H1 (cell line): ENCODE results near the gene GPR176. TPM values are rescaled to one million over a fixed set of nuclear protein-coding genes. Genes with fewer than 3 reads are reported as not detected.

ENCODE experiments used
- CTCF ChIA-PET: fragments of 300-600 bp; sonication (Branson Sonifier 250); formaldehyde crosslinking; loops from one replicate; lab custom pipeline; 2021; ENCODE audit not compliant: partially characterized antibody; lab: Charles Lee
- POLR2A ChIA-PET: fragments of 300-600 bp; sonication (Branson Sonifier 250); formaldehyde crosslinking; loops from one replicate; lab custom pipeline; 2021; ENCODE audit warnings: inconsistent platforms; ENCODE audit not compliant: partially characterized antibody; lab: Charles Lee
- DNase-seq, 2 experiments: peaks; one replicate each; pipeline versions ENCODE4 v3.0.0 to v3.0.0-alpha.2; 2010 to 2022; ENCODE audit warnings: low spot score in 2 of 2, low read depth in 1 of 2, mixed read lengths in 1 of 2
- FAIRE-seq: peaks from 2 replicates; lab custom pipeline; 2011; peaks lifted over from hg19 to GRCh38; lab: Jason Lieb, UNC
- H2AFZ ChIP-seq: 2 replicates; pipeline ENCODE4 v1.8.1; 2012; ENCODE audit warnings: low read length, inconsistent platforms
- H2AK5ac ChIP-seq: 2 replicates; pipeline ENCODE4 v1.6.1; 2013; ENCODE audit warnings: low read depth, low read length
- H2BK120ac ChIP-seq: replicated peaks from 2 replicates; pipeline ENCODE3; 2013; ENCODE audit warnings: low read depth, low read length, inconsistent platforms
- H2BK12ac ChIP-seq: 2 replicates; pipeline ENCODE4 v1.6.1; 2013; ENCODE audit warnings: low read depth, low read length
- H2BK15ac ChIP-seq: 2 replicates; pipeline ENCODE4 v1.6.1; 2013; ENCODE audit warnings: low read length
- H2BK20ac ChIP-seq: 2 replicates; pipeline ENCODE4 v1.6.1; 2013; ENCODE audit warnings: low read length
- H2BK5ac ChIP-seq: 2 replicates; pipeline ENCODE4 v1.6.1; 2013; ENCODE audit warnings: low read depth, low read length
- H3K14ac ChIP-seq: 2 replicates; pipeline ENCODE4 v1.6.1; 2013; ENCODE audit warnings: inconsistent platforms; ENCODE audit not compliant: insufficient read length
- H3K18ac ChIP-seq: 2 replicates; pipeline ENCODE4 v1.6.1; 2013; ENCODE audit warnings: low read length; ENCODE audit errors: extremely low read depth
- H3K23ac ChIP-seq: 2 replicates; pipeline ENCODE4 v1.6.1; 2013; ENCODE audit warnings: inconsistent platforms; ENCODE audit not compliant: insufficient read length
- H3K23me2 ChIP-seq: 2 replicates; pipeline ENCODE4 v1.6.1; 2013; ENCODE audit warnings: low read depth, low read length
- H3K27ac ChIP-seq: 2 replicates; pipeline ENCODE4 v1.6.1; 2011; ENCODE audit warnings: low read depth, low read length, inconsistent platforms
- H3K27me3 ChIP-seq, 4 experiments: replicated peaks in 1 of 4; 1 replicate in 1 of 4; 2 replicates in 3 of 4; pipeline versions ENCODE4 v1.6.1 to v1.8.1; 2011 to 2013; ENCODE audit warnings: low read length in 3 of 4, mild to moderate bottlenecking in 3 of 4, inconsistent platforms in 2 of 4, mixed read lengths in 2 of 4, moderate library complexity in 1 of 4; ENCODE audit not compliant: control insufficient read depth in 3 of 4, insufficient read depth in 3 of 4; ENCODE audit errors: extremely low read depth in 1 of 4
- H3K36me3 ChIP-seq, 4 experiments: 2 replicates each; pipeline versions ENCODE4 v1.6.1 to v1.8.1; 2011 to 2013; ENCODE audit warnings: mild to moderate bottlenecking in 4 of 4, low read length in 3 of 4, moderate library complexity in 2 of 4, control low read depth in 1 of 4, inconsistent platforms in 1 of 4; ENCODE audit not compliant: insufficient read depth in 4 of 4, control insufficient read depth in 2 of 4
- H3K4ac ChIP-seq: replicated peaks from 2 replicates; pipeline ENCODE3; 2013; ENCODE audit warnings: low read length, low read depth, mixed read lengths, inconsistent platforms; ENCODE audit not compliant: insufficient read length
- H3K4me1 ChIP-seq, 4 experiments: replicated peaks in 1 of 4; 1 replicate in 1 of 4; 2 replicates in 3 of 4; pipeline versions ENCODE4 v1.6.1 to v1.8.1; 2011 to 2013; ENCODE audit warnings: low read length in 3 of 4, inconsistent platforms in 2 of 4, mixed read lengths in 1 of 4; ENCODE audit not compliant: insufficient read depth in 4 of 4, control insufficient read depth in 3 of 4
- H3K4me2 ChIP-seq, 2 experiments: 2 replicates each; pipeline versions ENCODE4 v1.6.1 to v1.8.1; 2011 to 2013; ENCODE audit warnings: low read depth in 2 of 2, low read length in 2 of 2, control low read depth in 1 of 2, inconsistent platforms in 1 of 2, mild to moderate bottlenecking in 1 of 2; ENCODE audit not compliant: insufficient read depth in 1 of 2
- H3K4me3 ChIP-seq, 4 experiments: fragments of 200-600, 300-600 bp in 1 of 4; sonication (generic), shearing (Covaris generic), sonication (Bioruptor Twin) in 1 of 4; 2 replicates each; pipeline versions ENCODE4 v1.5.1 to v1.8.1; 2011 to 2016; ENCODE audit warnings: low read length in 4 of 4, low read depth in 3 of 4, control low read depth in 2 of 4, inconsistent platforms in 2 of 4, mild to moderate bottlenecking in 2 of 4, mixed read lengths in 1 of 4, moderate library complexity in 1 of 4; ENCODE audit not compliant: insufficient read depth in 2 of 4; ENCODE audit errors: extremely low read depth in 1 of 4
- H3K56ac ChIP-seq: replicated peaks from 2 replicates; pipeline ENCODE3; 2013; ENCODE audit warnings: low read depth, mild to moderate bottlenecking, mixed read lengths, low read length, inconsistent platforms; ENCODE audit not compliant: insufficient read length
- H3K79me1 ChIP-seq: 2 replicates; pipeline ENCODE4 v1.6.1; 2013; ENCODE audit warnings: low read depth, low read length, control low read depth
- H3K79me2 ChIP-seq, 2 experiments: 2 replicates each; pipeline versions ENCODE4 v1.6.1 to v1.8.1; 2012 to 2013; ENCODE audit warnings: low read length in 2 of 2, mild to moderate bottlenecking in 2 of 2, inconsistent platforms in 1 of 2; ENCODE audit not compliant: insufficient read depth in 2 of 2, control insufficient read depth in 1 of 2
- H3K9ac ChIP-seq, 4 experiments: replicated peaks in 1 of 4; 1 replicate in 1 of 4; 2 replicates in 3 of 4; pipeline versions ENCODE4 v1.6.1 to v1.8.1; 2011 to 2013; ENCODE audit warnings: low read depth in 3 of 4, low read length in 3 of 4, control low read depth in 2 of 4, mild to moderate bottlenecking in 2 of 4, moderate library complexity in 2 of 4, inconsistent platforms in 1 of 4; ENCODE audit errors: extremely low read depth in 1 of 4
- H3K9me3 ChIP-seq, 2 experiments: 2 replicates each; pipeline versions ENCODE4 v1.6.1 to v1.8.1; 2012 to 2013; ENCODE audit warnings: mild to moderate bottlenecking in 2 of 2, moderate library complexity in 2 of 2, control low read depth in 1 of 2, inconsistent platforms in 1 of 2, low read depth in 1 of 2, low read length in 1 of 2, mixed read lengths in 1 of 2; ENCODE audit not compliant: insufficient read depth in 2 of 2
- H4K20me1 ChIP-seq, 2 experiments: replicated peaks in 1 of 2; 2 replicates each; pipeline versions ENCODE3 to v1.8.1; 2011 to 2013; ENCODE audit warnings: inconsistent platforms in 2 of 2, low read length in 2 of 2, mild to moderate bottlenecking in 1 of 2; ENCODE audit not compliant: insufficient read depth in 2 of 2, control insufficient read depth in 1 of 2
- H4K5ac ChIP-seq: 2 replicates; pipeline ENCODE4 v1.6.1; 2013; ENCODE audit warnings: low read length, low read depth, mixed read lengths, inconsistent platforms; ENCODE audit not compliant: insufficient read length
- H4K8ac ChIP-seq: 2 replicates; pipeline ENCODE4 v1.8.0; 2013; ENCODE audit warnings: mild to moderate bottlenecking, moderate library complexity, low read length, inconsistent platforms; ENCODE audit not compliant: insufficient read depth; ENCODE audit errors: extremely low read depth
- H4K91ac ChIP-seq: replicated peaks from 2 replicates; pipeline ENCODE3; 2013; ENCODE audit warnings: low read length, mixed read lengths, inconsistent platforms; ENCODE audit not compliant: insufficient read length
- EP300 ChIP-seq, 2 experiments: IDR thresholded peaks; 1 replicate in 1 of 2; 2 replicates in 1 of 2; pipeline ENCODE4 v1.6.1; 2011 to 2012; ENCODE audit warnings: low read depth in 2 of 2, low read length in 2 of 2, mild to moderate bottlenecking in 2 of 2, borderline replicate concordance in 1 of 2, inconsistent platforms in 1 of 2, moderate library complexity in 1 of 2
- EZH2 ChIP-seq: fragments of 200-600 bp; sonication (generic); IDR thresholded peaks from 2 replicates; pipeline ENCODE4 v1.7.1; 2012; ENCODE audit warnings: low read depth, mild to moderate bottlenecking, moderate library complexity, low read length, inconsistent platforms; ENCODE audit not compliant: severe bottlenecking
- HDAC6 ChIP-seq: IDR thresholded peaks from one replicate; pipeline ENCODE4 v1.7.1; 2012; ENCODE audit warnings: low read depth, mild to moderate bottlenecking, inconsistent platforms, low read length, moderate library complexity
- NANOG ChIP-seq: IDR thresholded peaks from 2 replicates; pipeline ENCODE4 v1.6.1; 2011; ENCODE audit warnings: low read length, low read depth, mild to moderate bottlenecking, inconsistent platforms; ENCODE audit not compliant: insufficient read depth, poor library complexity, severe bottlenecking
- PHF8 ChIP-seq: fragments of 200-600 bp; sonication (generic); conservative IDR thresholded peaks from 2 replicates; pipeline ENCODE4 v1.7.1; 2012; ENCODE audit warnings: low read depth, mild to moderate bottlenecking, inconsistent platforms, low read length, moderate library complexity
- POU5F1 ChIP-seq: IDR thresholded peaks from 2 replicates; pipeline ENCODE4 v1.6.1; 2011; ENCODE audit warnings: low read depth, mild to moderate bottlenecking, low read length, moderate library complexity
- RAD21 ChIP-seq, 2 experiments: IDR thresholded peaks in 1 of 2; conservative IDR thresholded peaks in 1 of 2; 2 replicates each; pipeline ENCODE4 v1.6.1; 2011; ENCODE audit warnings: low read depth in 2 of 2, low read length in 2 of 2, improper control_type of control experiment in 1 of 2, inconsistent platforms in 1 of 2, mild to moderate bottlenecking in 1 of 2, moderate library complexity in 1 of 2
- RFX5 ChIP-seq: IDR thresholded peaks from 2 replicates; pipeline ENCODE4 v1.6.1; 2011; ENCODE audit warnings: low read depth, low read length, improper control_type of control experiment, borderline replicate concordance
- RXRA ChIP-seq: IDR thresholded peaks from 2 replicates; pipeline ENCODE4 v1.6.1; 2011; ENCODE audit warnings: low read depth, mild to moderate bottlenecking, low read length, moderate library complexity; ENCODE audit not compliant: insufficient read depth
- WGBS, 2 experiments: shearing (Covaris generic) in 1 of 2; methylation state at CpG; one replicate each; pipeline versions ENCODE4 v1.1.6 to v1.1.7; 2013 to 2015; ENCODE audit warnings: low lambda C conversion rate in 2 of 2, mixed read lengths in 2 of 2, inconsistent platforms in 1 of 2, low coverage in 1 of 2, missing lambda C conversion rate in 1 of 2; ENCODE audit not compliant: insufficient replicate concordance in 2 of 2, insufficient coverage in 1 of 2, insufficient read length in 1 of 2; ENCODE audit errors: extremely low coverage in 1 of 2, missing lambda C conversion rate in 1 of 2; 5-methylcytosine and 5-hydroxymethylcytosine counted together
- polyA plus RNA-seq, 7 experiments: library from polyadenylated mRNA; depleted of rRNA in 3 of 7; stranded (reverse) in 5 of 7; unstranded in 2 of 7; fragments of >200 nt in 5 of 7; fragments of 200-250 nt in 2 of 7; gene quantifications; 1 replicate in 5 of 7; 2 replicates in 1 of 7; 4 replicates in 1 of 7; pipeline versions ENCODE4 v1.2.1 to v1.2.3, GENCODE V29; 2011 to 2013; ENCODE audit warnings: missing spikeins in 2 of 7, mixed read lengths in 2 of 7
- total RNA-seq: library from RNA; stranded (reverse); fragmentation: NEBNext Ultra II Directional; extraction: Animal tissue kit (Norgen Biotek cat#: 25700); gene quantifications from 2 replicates; pipeline ENCODE4 v1.2.1, GENCODE V29; 2021
- TF ChIP-seq, protein P1 (sequence below): IDR thresholded peaks from 2 replicates; pipeline ENCODE4 v1.6.1; 2011; ENCODE audit warnings: low read depth, mild to moderate bottlenecking, low read length; ENCODE audit not compliant: insufficient read depth

GPR176 gene
- total and polyA plus RNA-seq, 2 of the 8 experiments (the other 6 are each of a cell fraction or from before 2014, with no cell fraction given): 190 to 281 TPM

DNA sequence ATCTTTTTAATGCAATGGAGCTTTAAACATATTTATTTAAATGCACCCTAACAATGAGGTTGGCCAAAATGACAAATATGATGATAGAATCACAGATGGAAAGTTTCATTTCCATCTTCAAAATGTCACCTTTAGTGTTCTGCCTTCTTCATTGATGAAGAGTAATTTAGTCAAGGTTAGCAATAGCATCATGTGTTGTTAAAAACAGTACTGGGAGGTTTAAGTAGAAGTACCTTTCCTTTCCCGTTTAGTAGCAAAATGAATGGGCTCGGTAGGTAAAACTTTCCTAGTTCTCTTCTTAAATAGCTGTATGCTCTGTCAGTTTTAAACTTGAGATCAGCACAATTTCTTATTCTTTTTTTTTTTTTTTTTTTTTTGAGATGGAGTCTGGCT, 48.9 kb upstream of the GPR176 start:
- no peaks in the 10 kb centered on the region for H3K4me1 ChIP-seq
- peaks cover 2 to 3% of the 10 kb centered on the region in 2 experiments for H4K20me1 ChIP-seq
- no peak overlapping the region for H3K27ac ChIP-seq
- H2BK5ac ChIP-seq: no peak overlapping the region
- no peak overlapping the region for H4K5ac ChIP-seq
- no peak for FAIRE-seq
- no peak overlapping the region for H3K9ac ChIP-seq
- H3K79me1 ChIP-seq: no peaks in the 10 kb centered on the region
- no peak overlapping the region for H3K23ac ChIP-seq
- no peaks in the 10 kb centered on the region for H3K23me2 ChIP-seq
- no peaks in the 10 kb centered on the region for H3K9me3 ChIP-seq
- H3K4me3 ChIP-seq: no peak overlapping the region
- H3K27me3 ChIP-seq: no peaks in the 10 kb centered on the region
- ChIA-PET CTCF (interaction anchor here (0.6 to 1.4 kb wide), 3 partner anchors 11 to 77 kb away, joined by 3 read pairs; no protein-coding TSS in a partner anchor), POLR2A (interaction anchor here (0.6 to 0.9 kb wide), 2 partner anchors 12 to 312 kb away, joined by 3 read pairs; no protein-coding TSS in a partner anchor)
- H2BK120ac ChIP-seq: no peak overlapping the region
- 90% methylated on average over 2 of the region's 2 CpGs; no CpG with 5 or more reads in 1 of the 2 experiments for WGBS, 2 experiments
- H3K56ac ChIP-seq: no peak overlapping the region
- H3K18ac ChIP-seq: no peak overlapping the region
- H3K79me2 ChIP-seq: 0 out of 4 replicates have a peak, but pooled peaks cover 0 to 5% of the 10 kb centered on the region in 2 experiments
- no peak overlapping the region for H2BK12ac ChIP-seq
- no peak overlapping the region for H3K14ac ChIP-seq
- no peak overlapping the region for H2BK20ac ChIP-seq
- H3K4ac ChIP-seq: no peak overlapping the region
- H3K4me2 ChIP-seq: no peak overlapping the region
- DNase-seq: no peak
- H4K8ac ChIP-seq: no peak overlapping the region
- H2BK15ac ChIP-seq: no peak overlapping the region
- H4K91ac ChIP-seq: no peak overlapping the region
- H3K36me3 ChIP-seq: peaks cover 12 to 42% (median 37%) of the 10 kb centered on the region in 4 experiments; a peak in 7 of 8 replicates
- H2AFZ ChIP-seq: no peak overlapping the region
- no peak overlapping the region for H2AK5ac ChIP-seq
- TF ChIP-seq, protein P1, sequence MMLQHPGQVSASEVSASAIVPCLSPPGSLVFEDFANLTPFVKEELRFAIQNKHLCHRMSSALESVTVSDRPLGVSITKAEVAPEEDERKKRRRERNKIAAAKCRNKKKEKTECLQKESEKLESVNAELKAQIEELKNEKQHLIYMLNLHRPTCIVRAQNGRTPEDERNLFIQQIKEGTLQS: no peak
- TF ChIP-seq PHF8 (no peak), EZH2 (no peak), NANOG (no peak), EP300 (IDR thresholded peaks at IDR 0.05; ENCODE audit: borderline replicate concordance in 1 of 2, low read depth in 2 of 2, low read length in 2 of 2) (no peak), POU5F1 (no peak), HDAC6 (no peak), RXRA (no peak), RAD21 (IDR thresholded peaks at IDR 0.05 in 1 of 2, conservative IDR thresholded peaks at IDR 0.05 in 1 of 2; ENCODE audit: low read depth in 2 of 2, low read length in 2 of 2) (no peak), RFX5 (no peak)
